GM21367 (cell line): Measurements from ENCODE around the gene XPO5.
"Not testable (repeated sequence)": the region's sequence is repeated elsewhere in the genome, so short reads cannot be mapped to it uniquely, and the experiment has no call there.

Experiments used
- ATAC-seq: cut with Tn5 transposase; IDR thresholded peaks from one replicate; pipeline ENCODE4 v1.9.1; 2021; ENCODE audit not compliant: unreplicated experiment

Gene XPO5

DNA sequence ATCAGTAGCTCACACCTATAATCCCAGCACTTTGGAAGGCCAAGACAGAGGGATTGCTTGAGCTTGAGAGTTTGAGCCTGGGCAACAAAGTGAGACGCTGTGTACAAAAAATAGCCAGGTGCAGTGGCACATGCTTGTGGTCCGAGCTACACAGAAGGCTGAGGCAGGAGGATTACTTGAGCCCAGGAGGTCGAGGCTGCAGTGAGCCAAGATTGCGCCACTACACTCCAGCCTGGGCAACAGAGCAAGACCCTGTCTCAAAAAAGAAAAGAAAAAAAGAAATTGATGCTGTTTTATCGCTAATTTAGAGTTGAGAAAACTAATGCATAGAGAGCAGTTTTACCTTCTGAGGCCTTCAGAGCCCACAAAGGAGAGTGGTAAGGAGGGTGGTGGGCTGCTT lies 77.5 kb downstream of the XPO5 start:
- not testable (repeated sequence) for ATAC-seq

DNA sequence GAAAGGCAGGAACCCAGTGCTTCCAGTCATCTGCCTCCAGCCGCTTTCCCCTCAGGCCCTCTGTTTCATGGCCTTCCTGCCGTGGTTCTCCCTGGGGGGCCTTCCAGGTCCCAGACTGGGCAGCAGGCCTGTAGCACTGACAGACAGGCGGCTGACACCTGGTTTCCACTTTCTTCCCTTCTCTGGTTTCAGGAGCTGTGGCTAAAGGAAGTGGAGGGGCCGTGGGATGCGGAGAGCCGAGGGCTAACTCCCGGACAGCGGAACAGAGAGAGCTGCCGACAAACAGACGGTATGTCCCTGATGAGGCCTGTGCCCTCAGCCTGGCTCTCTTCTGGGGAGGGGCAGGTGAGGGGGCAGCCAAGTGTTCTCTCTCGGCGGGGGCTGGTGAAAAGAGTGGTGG lies 78.1 kb downstream of the XPO5 start:
- ATAC-seq, result no peak

DNA sequence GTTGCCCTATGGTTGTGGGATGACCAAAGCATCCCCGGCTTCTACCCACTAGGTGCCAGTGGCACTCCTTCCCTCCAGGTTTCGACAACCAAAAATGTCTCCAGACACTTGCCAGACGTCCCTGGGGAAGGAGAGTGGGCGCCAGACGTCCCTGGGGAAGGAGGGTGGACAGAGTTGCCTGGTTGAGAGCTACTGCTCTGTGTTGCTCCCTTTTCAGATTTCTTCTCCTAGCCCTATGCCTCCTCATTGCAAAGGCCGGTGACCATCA lies 78.8 kb downstream of the XPO5 start:
- ATAC-seq, result no peak

- no peak for ATAC-seq
Observed at GRCh38 chr6:43496370-43497128, 79.3 kb downstream of the XPO5 start.

GRCh38 chr6:43495409-43495941 lies 80.4 kb downstream of the XPO5 start:
- no peak for ATAC-seq

- ATAC-seq, result no peak
Observed at GRCh38 chr6:43494766-43495165, 81.1 kb downstream of the XPO5 start.

DNA sequence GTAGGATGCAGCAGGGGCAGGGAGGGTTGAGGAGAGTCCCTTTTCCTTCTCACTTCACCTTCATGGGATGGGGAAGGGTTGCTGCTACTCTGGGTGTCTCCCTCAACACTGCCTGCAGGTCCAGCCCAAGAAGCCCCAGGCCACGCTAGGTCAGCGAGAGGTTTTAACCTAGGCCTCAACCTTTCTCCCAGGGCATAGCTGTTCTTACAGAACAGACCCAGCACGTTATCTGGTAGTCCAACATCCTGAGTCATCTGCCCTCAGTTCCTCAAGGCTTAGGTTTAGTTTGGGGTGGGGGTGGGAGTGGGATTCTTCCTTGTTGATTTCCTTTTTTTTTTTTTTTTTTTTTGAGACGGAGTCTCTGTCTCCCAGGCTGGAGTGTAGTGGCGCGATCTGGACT lies 81.5 kb downstream of the XPO5 start:
- ATAC-seq, result no peak

DNA sequence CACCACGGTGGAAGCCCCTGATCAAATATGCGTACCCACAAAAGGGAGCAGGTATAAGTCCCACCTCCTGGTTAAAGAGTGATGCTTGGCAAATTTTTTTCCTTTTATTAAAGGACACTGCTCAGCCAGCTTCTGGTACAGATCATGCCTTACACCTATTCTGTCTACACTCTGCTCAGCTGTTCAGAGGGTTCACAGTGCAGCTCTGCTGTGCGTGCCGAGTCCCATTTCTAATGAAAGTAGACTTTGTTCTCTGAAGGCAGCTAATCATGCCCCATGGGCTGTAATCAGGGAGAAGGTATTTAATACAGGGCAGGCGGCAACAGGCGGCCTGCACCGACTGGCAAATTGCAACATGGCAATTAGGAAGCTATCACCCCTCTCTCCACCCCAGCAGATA lies 82.0 kb downstream of the XPO5 start:
- ATAC-seq, result no peak

DNA sequence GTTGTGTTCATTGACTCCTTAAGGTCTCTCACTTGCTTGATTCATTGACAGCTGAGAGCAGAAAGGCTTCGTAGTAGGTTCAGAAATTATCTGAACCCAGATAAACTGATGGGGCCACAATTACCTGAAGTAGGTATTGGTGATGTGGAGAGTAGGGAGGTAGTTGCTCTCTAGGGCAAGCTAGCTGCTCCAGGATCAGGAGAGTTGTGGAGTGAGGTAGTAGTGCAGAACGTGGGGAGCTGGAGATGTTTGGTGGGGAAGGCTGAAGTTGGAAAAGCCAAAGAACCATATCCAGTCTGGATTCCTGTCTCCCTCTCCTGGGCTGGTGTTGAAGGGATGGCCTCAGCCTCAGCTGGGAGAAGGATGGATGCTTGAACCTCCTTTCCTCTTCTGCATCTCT lies 82.6 kb downstream of the XPO5 start:
- no peak for ATAC-seq

GRCh38 chr6:43492673-43493072 lies 83.2 kb downstream of the XPO5 start:
- ATAC-seq, result no peak

- ATAC-seq, result no peak
Observed at GRCh38 chr6:43491750-43492661, 83.8 kb downstream of the XPO5 start.

DNA sequence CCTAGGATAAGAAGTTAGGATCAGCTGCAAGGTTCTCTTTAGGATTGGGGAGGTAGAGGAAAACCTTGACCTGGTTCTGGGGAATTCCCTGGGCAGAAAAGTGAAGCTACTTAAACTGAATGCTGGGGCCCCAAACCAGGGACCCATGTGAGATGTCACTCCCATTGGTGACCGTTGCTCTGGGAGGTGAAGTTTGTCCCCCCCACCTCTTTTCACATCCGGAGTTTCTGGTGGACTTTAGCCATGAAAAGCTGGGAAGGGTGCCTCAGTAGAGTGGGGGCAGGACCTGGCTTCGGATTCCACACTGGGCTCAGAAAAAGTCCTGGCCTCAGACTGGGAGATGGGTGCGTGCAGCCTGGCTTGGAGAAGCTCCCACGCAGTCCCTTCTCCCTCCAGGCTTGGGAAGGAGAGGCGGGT lies 85.3 kb downstream of the XPO5 start:
- ATAC-seq, result no peak

GRCh38 chr6:43489277-43490072 lies 86.4 kb downstream of the XPO5 start:
- no peak for ATAC-seq

GRCh38 chr6:43488667-43489276 lies 87.1 kb downstream of the XPO5 start:
- no peak for ATAC-seq

DNA sequence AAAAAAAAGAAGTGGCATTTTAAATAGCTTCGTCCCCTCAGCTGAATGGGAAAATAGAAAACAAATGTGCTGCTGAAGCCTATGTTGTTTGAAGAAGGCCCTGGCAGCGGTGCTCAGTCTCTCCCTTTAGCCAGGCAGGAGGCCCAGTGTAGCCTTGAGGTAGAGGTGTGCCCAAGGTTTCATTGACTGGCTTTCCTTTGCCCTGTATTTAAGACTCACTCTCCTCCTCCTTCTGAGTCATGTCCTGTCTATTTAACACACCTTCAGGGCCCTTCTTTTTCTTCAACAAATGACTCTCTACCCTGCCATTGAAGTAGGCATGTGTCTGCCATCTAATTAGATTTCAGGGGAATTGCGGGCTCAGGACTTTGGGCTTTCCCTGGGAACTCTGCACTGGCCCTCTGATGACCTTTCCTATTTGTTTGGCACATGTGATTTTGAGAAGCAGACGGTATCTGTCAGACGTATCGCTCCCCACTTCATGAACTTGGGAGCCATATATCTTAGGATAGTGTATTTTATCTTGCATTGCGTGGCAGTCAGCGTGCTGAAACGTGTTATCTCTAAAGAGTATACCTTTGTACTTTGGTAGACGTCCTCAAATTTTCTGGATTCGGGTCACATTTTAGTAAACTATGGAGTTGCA lies 94.1 kb downstream of the XPO5 start:
- no peak for ATAC-seq

- no peak for ATAC-seq
Observed at GRCh38 chr6:43481075-43481474, 94.8 kb downstream of the XPO5 start.

GRCh38 chr6:43478008-43478372 lies 97.8 kb downstream of the XPO5 start:
- no peak for ATAC-seq

- ATAC-seq, result peak; percentile 92
Observed at GRCh38 chr6:43477235-43478007, 98.4 kb downstream of the XPO5 start, which contains the start of gene TJAP1. TJAP1 (plus strand) TSS chr6:43477570; CDS start chr6:43499002, 21,432 bp downstream.

DNA sequence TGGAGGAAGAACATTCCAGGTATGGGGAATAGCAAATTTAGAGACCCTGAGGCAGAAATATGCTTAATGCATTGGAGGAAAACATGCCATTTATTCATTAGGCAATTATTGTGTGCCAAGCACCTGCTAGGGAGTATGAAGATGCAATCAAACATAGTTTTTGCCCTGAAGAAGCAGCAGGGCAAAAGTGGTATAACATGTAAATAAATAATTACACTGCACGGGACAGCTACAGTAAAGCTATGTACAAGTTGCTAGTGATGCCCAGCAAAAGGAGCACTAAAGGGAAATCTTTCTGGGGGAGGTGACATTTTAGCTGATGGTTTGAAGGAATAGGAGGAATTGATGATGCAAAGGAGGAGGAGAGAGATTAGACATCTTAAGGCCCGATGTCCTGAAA lies 99.1 kb downstream of the XPO5 start:
- no peak for ATAC-seq

DNA sequence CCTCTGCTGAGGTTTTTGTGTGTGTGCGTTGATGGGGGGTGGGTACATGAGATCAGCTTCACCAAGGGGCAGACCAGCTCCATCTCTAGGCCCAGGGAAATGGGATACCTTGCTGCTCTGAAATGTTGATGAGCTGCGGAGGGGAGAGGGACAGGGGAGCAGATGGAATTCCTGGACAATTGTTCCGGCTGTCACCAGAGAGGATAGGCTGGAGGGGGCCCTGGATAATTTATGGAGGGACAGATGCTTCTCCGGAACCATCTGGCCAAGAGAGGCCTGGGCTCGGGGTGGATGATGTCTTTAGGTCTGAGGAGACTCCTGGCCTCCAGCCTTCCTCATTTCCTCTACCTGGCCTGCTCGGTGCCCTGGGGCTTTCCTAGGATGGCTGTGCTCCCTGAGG lies 100.3 kb downstream of the XPO5 start:
- no peak for ATAC-seq
